SK-N-MC (cell line): ENCODE measurements around the gene SMKR1.
"Not testable (repeated sequence)": the region's sequence is repeated elsewhere in the genome, so short reads cannot be mapped to it uniquely, and the experiment has no call there.

Source experiments
- EZH2 ChIP-seq: fragments of 200-600 bp; sonication (generic); IDR thresholded peaks from one replicate; pipeline ENCODE4 v1.6.1; 2017; ENCODE audit warnings: antibody characterized with exemption
- FOXP2 ChIP-seq: optimal IDR thresholded peaks from 2 replicates; pipeline ENCODE3; 2011; ENCODE audit warnings: mild to moderate bottlenecking, moderate library complexity; ENCODE audit not compliant: insufficient read depth; ENCODE audit errors: extremely low read length, control extremely low read depth
- POLR2AphosphoS5 ChIP-seq: IDR thresholded peaks from 2 replicates; pipeline ENCODE4 v1.6.1; 2012; ENCODE audit warnings: mild to moderate bottlenecking, low read depth, low read length, borderline replicate concordance

DNA sequence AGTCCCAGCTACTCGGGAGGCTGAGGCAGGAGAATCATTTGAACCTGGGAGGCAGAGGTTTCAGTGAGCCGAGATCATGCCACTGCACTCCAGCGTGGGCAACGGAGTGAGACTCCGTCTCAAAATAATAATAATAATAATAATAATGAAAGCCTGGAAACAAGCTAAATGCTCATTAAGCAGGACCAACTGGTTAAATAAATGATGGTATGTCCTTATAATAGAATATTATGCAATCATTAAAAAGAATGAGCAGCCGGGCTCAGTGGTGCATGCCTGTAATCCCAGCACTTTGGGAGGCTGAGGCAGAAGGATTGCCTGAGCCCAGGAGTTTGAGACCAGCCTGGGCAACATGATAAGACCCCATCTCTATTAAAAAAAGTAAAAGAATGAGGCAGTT is 21.0 kb upstream of the SMKR1 start:
- not testable (repeated sequence) for TF ChIP-seq EZH2, POLR2AphosphoS5, FOXP2
